ENCODE results near the gene ACLY. TPM values are rescaled to one million over a fixed set of nuclear protein-coding genes. Genes with fewer than 3 reads are reported as not detected.

The ACLY gene
- total RNA-seq, 4 donors from 2014 or later, result 40.5 to 81.9 (median 72.9) TPM

DNA sequence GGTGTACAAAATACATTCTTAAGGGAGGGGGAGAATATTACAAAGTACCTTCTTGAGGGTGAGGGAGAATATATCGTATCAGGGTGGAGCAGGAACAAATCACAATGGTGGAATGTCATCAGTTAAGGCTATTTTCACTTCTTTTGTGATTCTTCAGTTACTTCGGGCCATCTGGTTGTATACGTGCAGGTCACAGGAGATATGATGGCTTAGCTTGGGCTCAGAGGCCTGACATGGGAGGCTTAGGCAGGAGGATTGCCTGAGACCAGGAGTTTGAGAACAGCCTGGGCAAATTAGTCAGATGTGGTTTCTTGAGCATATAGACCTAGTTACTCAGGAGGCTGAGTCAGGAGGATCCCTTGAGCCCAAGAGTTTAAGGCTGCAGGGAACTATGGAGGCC is 24.7 kb upstream of the ACLY start:
- TF ChIP-seq EP300 (IDR thresholded peaks at IDR 0.05), result no peak
- no peak for TF ChIP-seq POLR2A (IDR thresholded peaks at IDR 0.05)
- no peak for TF ChIP-seq POLR2AphosphoS5 (IDR thresholded peaks at IDR 0.05)
- TF ChIP-seq, protein P1, sequence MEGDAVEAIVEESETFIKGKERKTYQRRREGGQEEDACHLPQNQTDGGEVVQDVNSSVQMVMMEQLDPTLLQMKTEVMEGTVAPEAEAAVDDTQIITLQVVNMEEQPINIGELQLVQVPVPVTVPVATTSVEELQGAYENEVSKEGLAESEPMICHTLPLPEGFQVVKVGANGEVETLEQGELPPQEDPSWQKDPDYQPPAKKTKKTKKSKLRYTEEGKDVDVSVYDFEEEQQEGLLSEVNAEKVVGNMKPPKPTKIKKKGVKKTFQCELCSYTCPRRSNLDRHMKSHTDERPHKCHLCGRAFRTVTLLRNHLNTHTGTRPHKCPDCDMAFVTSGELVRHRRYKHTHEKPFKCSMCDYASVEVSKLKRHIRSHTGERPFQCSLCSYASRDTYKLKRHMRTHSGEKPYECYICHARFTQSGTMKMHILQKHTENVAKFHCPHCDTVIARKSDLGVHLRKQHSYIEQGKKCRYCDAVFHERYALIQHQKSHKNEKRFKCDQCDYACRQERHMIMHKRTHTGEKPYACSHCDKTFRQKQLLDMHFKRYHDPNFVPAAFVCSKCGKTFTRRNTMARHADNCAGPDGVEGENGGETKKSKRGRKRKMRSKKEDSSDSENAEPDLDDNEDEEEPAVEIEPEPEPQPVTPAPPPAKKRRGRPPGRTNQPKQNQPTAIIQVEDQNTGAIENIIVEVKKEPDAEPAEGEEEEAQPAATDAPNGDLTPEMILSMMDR (IDR thresholded peaks at IDR 0.05), result no peak

DNA sequence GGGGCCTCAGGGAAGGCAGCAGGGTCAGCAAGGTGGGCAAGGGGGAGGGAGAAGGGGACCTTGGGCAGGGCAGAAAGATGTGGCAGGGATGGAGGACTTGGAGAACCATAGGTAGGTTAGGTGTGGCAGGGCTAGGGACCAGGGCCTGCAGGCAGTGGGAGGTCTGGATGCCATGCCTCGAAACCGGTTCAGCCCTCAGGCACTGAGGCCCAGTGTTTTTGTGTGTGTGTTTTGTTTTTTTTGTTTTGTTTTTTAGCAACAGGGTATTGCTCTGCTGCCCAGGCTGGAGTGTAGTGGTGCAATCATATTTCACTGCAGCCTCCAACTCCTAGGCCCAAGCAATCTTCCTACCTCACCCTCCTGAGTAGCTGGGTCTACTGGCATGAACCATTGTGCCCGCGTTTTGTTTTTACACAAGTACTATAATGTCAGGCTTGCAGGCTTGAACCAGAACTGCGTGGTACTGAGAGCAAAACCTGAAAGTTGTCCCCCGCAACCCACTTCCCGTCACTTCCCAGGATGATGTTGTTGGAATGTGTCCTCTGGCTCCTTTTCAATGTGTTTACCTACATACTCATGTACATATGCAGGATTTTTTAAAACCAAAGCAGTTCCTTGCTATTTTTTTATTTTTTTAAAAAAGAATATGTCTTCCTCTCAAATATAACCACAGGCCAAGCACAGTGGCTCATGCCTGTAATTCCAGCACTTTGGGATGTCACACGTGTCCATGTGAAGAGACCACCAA is 24.0 kb upstream of the ACLY start:
- no peaks in the 10 kb centered on the region for H3K27me3 ChIP-seq
- H3K9me3 ChIP-seq, result no peaks in the 10 kb centered on the region
- DNase-seq (ENCODE audit: low spot score in 2 of 2), result no peak
- no peaks in the 10 kb centered on the region for H3K36me3 ChIP-seq
- no peak overlapping the region for H3K4me3 ChIP-seq
- 89% methylated on average over 8 of the region's 8 CpGs for WGBS
- H3K27ac ChIP-seq, result no peak overlapping the region
- no peaks in the 10 kb centered on the region for H3K4me1 ChIP-seq
- TF ChIP-seq POLR2A (IDR thresholded peaks at IDR 0.05), result no peak
- TF ChIP-seq EP300 (IDR thresholded peaks at IDR 0.05), result no peak
- TF ChIP-seq, protein P1 (IDR thresholded peaks at IDR 0.05), result no peak
- TF ChIP-seq POLR2AphosphoS5 (IDR thresholded peaks at IDR 0.05), result no peak

More for the DNA sequence above, 24.7 kb upstream of the ACLY start:
- H3K27me3 ChIP-seq, result no peaks in the 10 kb centered on the region
- H3K4me3 ChIP-seq, result no peak overlapping the region
- no peak for DNase-seq (ENCODE audit: low spot score in 2 of 2)
- no peaks in the 10 kb centered on the region for H3K9me3 ChIP-seq
- no peaks in the 10 kb centered on the region for H3K4me1 ChIP-seq
- H3K27ac ChIP-seq, result no peak overlapping the region
- H3K36me3 ChIP-seq, result no peaks in the 10 kb centered on the region
- WGBS, result 91% methylated on average over 3 of the region's 3 CpGs

DNA sequence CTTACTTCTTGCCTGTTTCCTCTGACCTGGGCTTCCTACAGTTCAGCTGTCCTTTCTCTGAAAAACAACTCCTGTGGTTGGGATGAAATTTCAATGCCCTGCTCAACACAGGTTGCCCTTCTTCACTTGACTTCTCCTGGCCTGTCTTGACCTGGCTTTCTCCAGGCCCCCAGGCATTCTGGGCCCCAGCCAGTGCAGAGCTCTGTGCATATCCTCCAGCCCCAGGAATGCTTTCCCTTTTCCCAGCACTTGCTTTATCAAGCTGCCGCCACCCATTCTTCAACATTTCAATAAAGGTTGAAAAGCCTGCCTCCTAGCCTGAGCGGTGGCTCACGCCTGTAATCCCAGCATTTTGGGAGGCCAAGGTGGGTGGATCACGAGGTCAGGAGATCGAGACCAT is 22.4 kb upstream of the ACLY start:
- 94% methylated on average over 5 of the region's 5 CpGs for WGBS
- Histone ChIP-seq H3K36me3 (no peaks in the 10 kb centered on the region), H3K4me1 (no peaks in the 10 kb centered on the region), H3K4me3 (no peak overlapping the region), H3K9me3 (no peaks in the 10 kb centered on the region), H3K27ac (no peak overlapping the region), H3K27me3 (no peaks in the 10 kb centered on the region)
- DNase-seq (ENCODE audit: low spot score in 2 of 2), result no peak
- no peak for TF ChIP-seq EP300 (IDR thresholded peaks at IDR 0.05)
- TF ChIP-seq, protein P1 (IDR thresholded peaks at IDR 0.05), result no peak
- TF ChIP-seq POLR2AphosphoS5 (IDR thresholded peaks at IDR 0.05), result no peak
- no peak for TF ChIP-seq POLR2A (IDR thresholded peaks at IDR 0.05)

DNA sequence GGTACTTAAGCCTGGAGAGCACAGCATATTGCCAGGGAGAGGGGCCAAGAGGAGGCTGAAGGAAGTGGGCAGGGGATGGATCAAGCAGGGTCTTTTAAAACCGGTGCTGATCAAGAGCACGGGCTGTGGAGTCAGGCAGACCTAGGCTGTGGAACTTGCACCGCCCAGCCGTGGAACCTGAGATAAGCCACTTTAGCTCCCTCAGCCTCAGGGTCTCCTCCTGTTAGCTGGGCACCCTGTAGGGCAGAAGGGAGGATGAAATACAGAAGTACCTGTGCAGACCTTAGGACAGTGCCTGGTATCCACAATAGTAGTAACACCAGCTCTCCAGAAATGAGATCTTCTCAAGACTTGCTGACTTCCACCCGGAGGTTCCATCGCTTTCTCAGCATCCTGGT is 20.9 kb upstream of the ACLY start:
- no peak overlapping the region for H3K27ac ChIP-seq
- H3K36me3 ChIP-seq, result no peaks in the 10 kb centered on the region
- no peak for DNase-seq (ENCODE audit: low spot score in 2 of 2)
- H3K4me3 ChIP-seq, result no peak overlapping the region
- H3K4me1 ChIP-seq, result no peaks in the 10 kb centered on the region
- H3K9me3 ChIP-seq, result no peaks in the 10 kb centered on the region
- TF ChIP-seq POLR2A (IDR thresholded peaks at IDR 0.05) (no peak), EP300 (IDR thresholded peaks at IDR 0.05) (no peak), POLR2AphosphoS5 (IDR thresholded peaks at IDR 0.05) (no peak)
- TF ChIP-seq, protein P1 (IDR thresholded peaks at IDR 0.05), result no peak
- WGBS, result 91% methylated on average over 6 of the region's 6 CpGs
- no peaks in the 10 kb centered on the region for H3K27me3 ChIP-seq

DNA sequence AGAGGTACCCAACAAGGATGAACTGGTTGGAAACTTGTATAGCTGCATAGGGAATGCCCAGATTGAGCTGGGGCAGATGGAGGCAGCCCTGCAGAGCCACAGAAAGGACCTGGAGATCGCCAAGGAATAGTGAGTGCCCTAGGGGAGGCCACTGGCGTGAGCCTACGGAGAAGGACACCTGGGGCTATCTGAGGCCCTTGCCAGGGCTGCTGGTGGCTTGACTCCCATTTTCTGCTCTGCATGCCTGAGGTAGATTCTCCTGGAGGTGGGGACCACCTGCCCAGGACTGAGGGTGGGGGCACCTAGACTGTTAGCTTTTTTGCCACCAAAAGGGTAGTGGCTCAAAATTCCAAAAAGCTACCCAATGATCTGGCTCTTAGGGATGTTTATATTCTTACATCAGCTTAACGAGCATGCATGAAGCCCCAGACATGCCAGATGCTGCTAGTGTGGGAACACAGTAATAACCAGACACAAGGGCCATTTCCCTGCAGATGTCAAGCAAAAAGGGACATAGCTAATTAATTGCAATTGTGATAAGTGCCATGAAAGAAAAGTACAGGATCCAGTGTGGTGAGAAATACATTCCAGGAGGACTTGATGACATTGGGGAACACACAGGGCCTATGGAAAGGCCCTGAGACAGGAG is 20.4 kb upstream of the ACLY start:
- H3K36me3 ChIP-seq, result no peaks in the 10 kb centered on the region
- no peak overlapping the region for H3K4me3 ChIP-seq
- H3K27me3 ChIP-seq, result no peaks in the 10 kb centered on the region
- TF ChIP-seq POLR2AphosphoS5 (IDR thresholded peaks at IDR 0.05) (no peak), POLR2A (IDR thresholded peaks at IDR 0.05) (no peak), EP300 (IDR thresholded peaks at IDR 0.05) (no peak)
- TF ChIP-seq, protein P1 (IDR thresholded peaks at IDR 0.05), result no peak
- WGBS, result 83% methylated on average over 4 of the region's 4 CpGs
- DNase-seq (ENCODE audit: low spot score in 2 of 2), result no peak
- H3K9me3 ChIP-seq, result no peaks in the 10 kb centered on the region
- H3K27ac ChIP-seq, result no peak overlapping the region
- H3K4me1 ChIP-seq, result no peaks in the 10 kb centered on the region

All from suprapubic skin (tissue), 4 donors.